ENCODE measurements around the gene PLA2G7. TPM values are rescaled to one million over a fixed set of nuclear protein-coding genes. Genes with fewer than 3 reads are reported as not detected.
A peak's percentile ranks its signal among the peaks of the same experiment; 100 is the strongest.

Gene PLA2G7
- total and polyA plus RNA-seq, 4 donors: 0.31 to 4.8 (median 1.9) TPM

DNA sequence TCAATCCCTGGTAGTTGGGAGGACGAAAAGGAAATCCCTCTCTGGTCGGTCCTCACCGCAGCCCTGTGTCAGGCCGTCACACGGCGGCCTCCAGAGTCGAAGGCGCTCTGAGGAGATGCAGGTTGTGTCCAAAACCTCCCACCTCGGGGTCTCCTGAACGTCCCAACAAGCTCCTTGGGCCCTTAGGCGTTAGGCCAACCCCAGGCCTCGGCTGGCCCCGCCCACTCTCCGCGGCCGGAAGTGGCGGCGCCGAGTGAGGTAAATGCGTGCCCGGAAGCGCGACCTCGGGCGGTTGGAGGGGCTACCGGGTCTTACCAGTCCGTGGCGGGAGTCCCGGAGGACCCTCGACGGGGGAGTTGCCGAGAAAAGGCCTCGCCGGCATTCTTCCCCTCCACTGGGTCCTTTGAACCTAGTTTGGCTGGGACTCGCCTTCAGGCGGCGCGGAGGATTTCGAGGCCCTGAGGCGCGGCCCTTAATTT is 47.5 kb downstream of the PLA2G7 start, which contains the start of gene TDRD6:
TDRD6 (plus strand) TSS at position 267 of the 479 bp plus-strand sequence. CDS start 244 bp downstream, outside the sequence.
- intact Hi-C loops (cut with DNase I): no loop called here
- ATAC-seq (ENCODE audit: low FRiP score) (no peak), DNase-seq (peak; percentile 44 to 75)
- no peak within 1 kb of the TSS for H3K4me3 ChIP-seq (ENCODE audit: low read length in 2 of 2)
- no peak within 1 kb of the TSS for H3K27ac ChIP-seq (ENCODE audit: low read depth in 1 of 2, low read length in 2 of 2)
- H3K9me3 ChIP-seq (ENCODE audit: control insufficient read depth, low read length): no peaks in the 10 kb centered on the region
- 86 to 91% methylated on average over 41 of the region's 41 CpGs for WGBS, 2 donors
- H3K27me3 ChIP-seq (ENCODE audit: control insufficient read depth in 1 of 2, insufficient read depth in 2 of 2, low read length in 1 of 2): no peaks in the 10 kb centered on the region
- H3K4me1 ChIP-seq (ENCODE audit: control insufficient read depth in 1 of 2, insufficient read depth in 2 of 2, low read length in 2 of 2): no peaks in the 10 kb centered on the region
- H3K36me3 ChIP-seq (ENCODE audit: control insufficient read depth in 1 of 2, insufficient read depth in 2 of 2, low read length in 1 of 2): no peaks in the 10 kb centered on the region

DNA sequence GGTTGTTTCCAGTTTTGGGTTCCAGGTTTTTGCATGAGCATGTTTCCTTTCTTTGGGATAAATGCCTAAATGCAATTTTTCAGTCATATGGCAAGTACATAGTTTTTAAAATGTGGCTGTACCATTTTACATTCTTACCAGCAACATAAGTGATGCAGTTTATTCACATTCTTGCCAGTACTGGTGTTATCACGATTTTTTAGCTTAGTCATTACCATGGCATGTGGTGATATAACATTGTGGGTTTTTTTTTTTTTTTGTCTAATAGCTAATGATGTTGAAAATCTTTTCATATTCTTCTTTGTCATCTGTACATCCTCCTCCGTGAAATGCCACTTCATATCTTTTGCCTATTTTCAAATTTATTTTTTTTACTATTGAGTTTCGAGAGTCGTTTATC is 50.4 kb downstream of the PLA2G7 start:
- DNase-seq (no peak), ATAC-seq (ENCODE audit: low FRiP score) (no peak)
- Histone ChIP-seq H3K9me3 (ENCODE audit: control insufficient read depth, low read length) (no peaks in the 10 kb centered on the region), H3K27ac (ENCODE audit: low read depth in 1 of 2, low read length in 2 of 2) (no peak overlapping the region), H3K27me3 (ENCODE audit: control insufficient read depth in 1 of 2, insufficient read depth in 2 of 2, low read length in 1 of 2) (no peaks in the 10 kb centered on the region), H3K4me1 (ENCODE audit: control insufficient read depth in 1 of 2, insufficient read depth in 2 of 2, low read length in 2 of 2) (no peaks in the 10 kb centered on the region), H3K4me3 (ENCODE audit: low read length in 2 of 2) (no peak overlapping the region), H3K36me3 (ENCODE audit: control insufficient read depth in 1 of 2, insufficient read depth in 2 of 2, low read length in 1 of 2) (no peaks in the 10 kb centered on the region)
- intact Hi-C loops (cut with DNase I): no loop called here
- WGBS, 2 donors: 60 to 64% methylated on average over 4 of the region's 4 CpGs

DNA sequence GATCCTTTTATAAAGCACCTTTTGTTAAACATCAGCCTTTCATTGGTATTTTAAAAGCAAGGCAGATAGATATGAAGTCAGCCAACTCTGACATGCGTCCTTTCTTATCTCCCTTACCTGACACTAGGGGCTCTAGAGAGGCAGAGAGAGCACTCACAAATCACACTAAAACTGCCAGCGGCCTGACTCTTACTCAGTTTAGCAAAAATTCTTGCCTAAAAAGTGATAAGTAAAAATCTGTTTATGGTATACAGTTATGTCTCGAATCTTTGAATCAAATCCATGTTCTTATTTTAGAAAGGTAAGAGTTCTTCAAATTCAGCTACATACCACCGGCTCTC is 57.9 kb downstream of the PLA2G7 start:
- 69 to 75% methylated on average over 4 of the region's 4 CpGs for WGBS, 2 donors
- intact Hi-C loops (cut with DNase I): no loop called here
- H3K36me3 ChIP-seq (ENCODE audit: control insufficient read depth in 1 of 2, insufficient read depth in 2 of 2, low read length in 1 of 2): peaks cover 0 to 2% of the 10 kb centered on the region in 2 donors
- H3K4me1 ChIP-seq (ENCODE audit: control insufficient read depth in 1 of 2, insufficient read depth in 2 of 2, low read length in 2 of 2): no peaks in the 10 kb centered on the region
- ATAC-seq (ENCODE audit: low FRiP score) (no peak), DNase-seq (no peak)
- H3K27ac ChIP-seq (ENCODE audit: low read depth in 1 of 2, low read length in 2 of 2): no peak overlapping the region
- H3K9me3 ChIP-seq (ENCODE audit: control insufficient read depth, low read length): no peaks in the 10 kb centered on the region
- no peaks in the 10 kb centered on the region for H3K27me3 ChIP-seq (ENCODE audit: control insufficient read depth in 1 of 2, insufficient read depth in 2 of 2, low read length in 1 of 2)
- H3K4me3 ChIP-seq (ENCODE audit: low read length in 2 of 2): no peak overlapping the region

DNA sequence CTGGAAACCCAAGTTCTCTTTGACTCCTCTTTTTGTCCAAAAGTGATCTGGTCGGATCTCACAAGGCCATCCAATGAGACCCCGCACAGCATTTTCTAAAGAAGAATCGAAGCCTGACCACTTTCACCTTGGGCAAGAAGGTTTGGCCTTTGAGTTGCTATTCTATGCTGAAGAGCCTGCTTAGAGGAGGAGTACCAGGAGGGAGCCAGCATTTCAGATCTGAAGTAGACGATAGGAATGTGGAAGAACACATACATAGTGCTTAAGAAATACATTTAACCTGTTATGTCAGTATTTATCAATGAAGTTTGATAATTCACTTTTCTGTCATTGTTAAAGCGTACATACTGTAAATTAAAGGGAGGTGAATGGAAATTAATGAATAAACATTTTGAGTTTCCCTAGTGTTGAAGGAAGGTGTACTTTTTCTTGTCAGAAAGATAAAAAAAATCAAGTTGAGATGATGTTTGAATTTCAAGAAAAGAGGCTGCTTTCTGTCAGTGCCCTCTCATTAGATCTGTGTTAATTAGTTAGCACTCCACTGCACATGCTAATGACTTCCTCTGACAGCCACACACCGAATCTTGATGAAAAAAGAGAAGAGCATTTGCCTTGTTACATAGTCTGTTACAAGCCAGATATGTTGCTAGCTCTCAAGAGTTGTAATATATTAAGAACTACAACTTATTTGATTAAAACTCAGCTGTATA is 58.4 kb downstream of the PLA2G7 start:
- intact Hi-C loops (cut with DNase I): no loop called here
- Histone ChIP-seq H3K4me1 (ENCODE audit: control insufficient read depth in 1 of 2, insufficient read depth in 2 of 2, low read length in 2 of 2) (no peaks in the 10 kb centered on the region), H3K36me3 (ENCODE audit: control insufficient read depth in 1 of 2, insufficient read depth in 2 of 2, low read length in 1 of 2) (peaks cover 0 to 5% of the 10 kb centered on the region in 2 donors), H3K9me3 (ENCODE audit: control insufficient read depth, low read length) (no peaks in the 10 kb centered on the region), H3K4me3 (ENCODE audit: low read length in 2 of 2) (no peak overlapping the region), H3K27ac (ENCODE audit: low read depth in 1 of 2, low read length in 2 of 2) (no peak overlapping the region), H3K27me3 (ENCODE audit: control insufficient read depth in 1 of 2, insufficient read depth in 2 of 2, low read length in 1 of 2) (no peaks in the 10 kb centered on the region)
- DNase-seq (no peak), ATAC-seq (ENCODE audit: low FRiP score) (no peak)
- 92 to 93% methylated on average over 6 of the region's 6 CpGs for WGBS, 2 donors

DNA sequence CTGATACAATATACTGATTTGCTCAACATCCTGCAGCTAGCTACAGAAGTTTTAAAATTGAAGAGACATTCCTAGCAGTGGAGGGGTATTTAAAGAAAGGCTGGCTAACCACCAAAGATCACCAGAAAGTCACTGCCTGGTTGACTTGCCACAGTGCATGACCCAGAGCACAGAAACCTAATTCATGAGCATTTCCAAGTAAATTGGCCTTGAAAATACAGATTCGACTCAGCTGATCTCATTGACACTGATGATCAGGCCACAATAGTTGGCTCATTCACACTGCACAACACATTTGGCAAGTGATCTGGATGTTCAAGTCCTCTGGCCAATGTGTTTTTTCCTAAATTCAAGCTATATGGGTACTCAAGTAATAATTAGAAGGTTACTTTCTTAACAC is 60.8 kb downstream of the PLA2G7 start:
- Histone ChIP-seq H3K9me3 (ENCODE audit: control insufficient read depth, low read length) (no peaks in the 10 kb centered on the region), H3K4me3 (ENCODE audit: low read length in 2 of 2) (no peak overlapping the region), H3K4me1 (ENCODE audit: control insufficient read depth in 1 of 2, insufficient read depth in 2 of 2, low read length in 2 of 2) (no peaks in the 10 kb centered on the region), H3K36me3 (ENCODE audit: control insufficient read depth in 1 of 2, insufficient read depth in 2 of 2, low read length in 1 of 2) (peaks cover 0 to 5% of the 10 kb centered on the region in 2 donors), H3K27ac (ENCODE audit: low read depth in 1 of 2, low read length in 2 of 2) (no peak overlapping the region), H3K27me3 (ENCODE audit: control insufficient read depth in 1 of 2, insufficient read depth in 2 of 2, low read length in 1 of 2) (no peaks in the 10 kb centered on the region)
- no peak for DNase-seq
- intact Hi-C loops (cut with DNase I): no loop called here
- 86 to 93% methylated on average over 1 of the region's 1 CpG for WGBS, 2 donors
- no peak for ATAC-seq (ENCODE audit: low FRiP score)

DNA sequence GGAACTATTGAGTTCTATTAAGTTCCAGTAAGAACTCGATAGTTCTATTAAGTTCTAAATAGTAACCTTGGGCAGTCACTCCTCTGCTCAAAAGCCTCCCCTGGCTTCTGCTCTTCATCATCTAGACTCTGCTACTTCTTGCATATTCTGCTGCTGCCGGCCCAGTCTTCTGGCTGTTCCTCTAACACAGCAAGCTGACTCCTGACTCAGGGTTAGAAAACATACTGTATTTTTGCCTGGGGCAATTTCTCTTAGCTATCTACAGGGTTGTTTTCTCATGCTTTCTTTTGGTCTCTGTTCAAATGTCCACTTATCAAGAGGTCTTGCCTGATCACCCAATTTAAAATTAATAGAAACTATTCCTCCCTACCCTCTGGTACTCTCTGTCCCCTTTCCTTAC is 67.8 kb downstream of the PLA2G7 start:
- 92 to 95% methylated on average over 2 of the region's 2 CpGs for WGBS, 2 donors
- DNase-seq (no peak), ATAC-seq (ENCODE audit: low FRiP score) (no peak)
- no peak overlapping the region for H3K27ac ChIP-seq (ENCODE audit: low read depth in 1 of 2, low read length in 2 of 2)
- no peak overlapping the region for H3K4me3 ChIP-seq (ENCODE audit: low read length in 2 of 2)
- no peaks in the 10 kb centered on the region for H3K9me3 ChIP-seq (ENCODE audit: control insufficient read depth, low read length)
- no peaks in the 10 kb centered on the region for H3K27me3 ChIP-seq (ENCODE audit: control insufficient read depth in 1 of 2, insufficient read depth in 2 of 2, low read length in 1 of 2)
- H3K36me3 ChIP-seq (ENCODE audit: control insufficient read depth in 1 of 2, insufficient read depth in 2 of 2, low read length in 1 of 2): peaks cover 0 to 5% of the 10 kb centered on the region in 2 donors
- intact Hi-C loops (cut with DNase I): no loop called here
- H3K4me1 ChIP-seq (ENCODE audit: control insufficient read depth in 1 of 2, insufficient read depth in 2 of 2, low read length in 2 of 2): no peaks in the 10 kb centered on the region

DNA sequence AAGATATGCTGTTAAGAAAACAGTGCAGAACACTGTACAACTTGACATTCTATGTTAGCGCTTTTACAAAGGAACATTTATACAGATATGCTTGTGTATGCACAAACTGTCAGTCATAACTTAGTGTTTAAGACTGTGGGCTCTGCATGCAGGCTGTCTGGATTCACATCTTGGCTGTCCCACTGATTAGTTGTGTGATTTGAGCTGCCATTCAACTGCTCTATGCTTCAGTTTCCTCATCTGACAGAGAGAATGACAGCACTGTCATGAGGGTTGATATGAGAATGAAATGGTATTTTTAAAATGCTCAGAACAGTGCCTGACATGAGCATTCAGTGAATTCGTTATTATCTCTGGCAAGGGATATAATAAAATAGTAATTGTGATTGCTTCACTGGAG is 73.7 kb downstream of the PLA2G7 start:
- Histone ChIP-seq H3K4me1 (ENCODE audit: control insufficient read depth in 1 of 2, insufficient read depth in 2 of 2, low read length in 2 of 2) (no peaks in the 10 kb centered on the region), H3K27me3 (ENCODE audit: control insufficient read depth in 1 of 2, insufficient read depth in 2 of 2, low read length in 1 of 2) (no peaks in the 10 kb centered on the region), H3K36me3 (ENCODE audit: control insufficient read depth in 1 of 2, insufficient read depth in 2 of 2, low read length in 1 of 2) (no peaks in the 10 kb centered on the region), H3K9me3 (ENCODE audit: control insufficient read depth, low read length) (no peaks in the 10 kb centered on the region), H3K27ac (ENCODE audit: low read depth in 1 of 2, low read length in 2 of 2) (no peak overlapping the region), H3K4me3 (ENCODE audit: low read length in 2 of 2) (no peak overlapping the region)
- DNase-seq (no peak), ATAC-seq (ENCODE audit: low FRiP score) (no peak)
- intact Hi-C loops (cut with DNase I): no loop called here
- 82 to 91% methylated on average over 2 of the region's 2 CpGs for WGBS, 2 donors

DNA sequence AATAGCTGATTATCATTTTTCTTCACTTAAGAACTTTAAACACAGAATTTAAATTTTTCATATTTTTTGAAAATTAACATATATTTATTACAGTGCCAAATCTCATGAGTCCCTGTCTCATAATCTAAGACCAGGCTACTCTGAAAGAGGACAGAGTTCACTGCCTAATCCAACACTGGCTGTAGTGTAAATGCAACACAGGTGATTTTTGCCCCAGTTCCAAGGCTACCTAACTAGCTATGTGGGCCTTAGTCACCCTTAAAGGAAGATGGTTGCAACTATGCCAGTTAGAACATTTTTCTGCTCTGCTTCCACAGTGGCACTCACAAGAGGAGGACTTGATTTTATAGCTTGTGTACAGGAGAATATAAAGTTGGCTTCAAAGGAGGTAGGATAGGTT is 77.5 kb downstream of the PLA2G7 start:
- no peak for DNase-seq
- H3K4me1 ChIP-seq (ENCODE audit: control insufficient read depth in 1 of 2, insufficient read depth in 2 of 2, low read length in 2 of 2): no peaks in the 10 kb centered on the region
- H3K36me3 ChIP-seq (ENCODE audit: control insufficient read depth in 1 of 2, insufficient read depth in 2 of 2, low read length in 1 of 2): no peaks in the 10 kb centered on the region
- intact Hi-C loops (cut with DNase I): no loop called here
- no peak overlapping the region for H3K4me3 ChIP-seq (ENCODE audit: low read length in 2 of 2)
- no peak overlapping the region for H3K27ac ChIP-seq (ENCODE audit: low read depth in 1 of 2, low read length in 2 of 2)
- no peak for ATAC-seq (ENCODE audit: low FRiP score)
- H3K9me3 ChIP-seq (ENCODE audit: control insufficient read depth, low read length): no peaks in the 10 kb centered on the region
- no peaks in the 10 kb centered on the region for H3K27me3 ChIP-seq (ENCODE audit: control insufficient read depth in 1 of 2, insufficient read depth in 2 of 2, low read length in 1 of 2)

DNA sequence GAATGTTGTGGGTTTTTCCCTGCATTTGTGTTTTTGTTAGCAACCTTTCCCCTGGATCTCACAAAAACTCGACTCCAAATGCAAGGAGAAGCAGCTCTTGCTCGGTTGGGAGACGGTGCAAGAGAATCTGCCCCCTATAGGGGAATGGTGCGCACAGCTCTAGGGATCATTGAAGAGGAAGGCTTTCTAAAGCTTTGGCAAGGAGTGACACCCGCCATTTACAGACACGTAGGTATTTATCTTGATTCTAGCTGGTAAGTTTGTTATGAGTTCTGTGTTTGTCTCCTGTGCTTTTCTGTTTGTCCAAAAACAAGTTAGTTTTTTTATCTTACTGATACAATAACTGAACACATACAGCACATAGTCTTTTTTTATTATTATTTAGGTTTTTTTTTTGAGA is 79.4 kb downstream of the PLA2G7 start:
- intact Hi-C loops (cut with DNase I): no loop called here
- DNase-seq: no peak
- 87 to 89% methylated on average over 6 of the region's 6 CpGs for WGBS, 2 donors

More for the DNA sequence above, 79.4 kb downstream of the PLA2G7 start:
- H3K27ac ChIP-seq (ENCODE audit: low read depth in 1 of 2, low read length in 2 of 2): no peak overlapping the region
- no peaks in the 10 kb centered on the region for H3K27me3 ChIP-seq (ENCODE audit: control insufficient read depth in 1 of 2, insufficient read depth in 2 of 2, low read length in 1 of 2)
- no peaks in the 10 kb centered on the region for H3K4me1 ChIP-seq (ENCODE audit: control insufficient read depth in 1 of 2, insufficient read depth in 2 of 2, low read length in 2 of 2)
- no peaks in the 10 kb centered on the region for H3K9me3 ChIP-seq (ENCODE audit: control insufficient read depth, low read length)
- ATAC-seq (ENCODE audit: low FRiP score): no peak
- H3K36me3 ChIP-seq (ENCODE audit: control insufficient read depth in 1 of 2, insufficient read depth in 2 of 2, low read length in 1 of 2): no peaks in the 10 kb centered on the region
- no peak overlapping the region for H3K4me3 ChIP-seq (ENCODE audit: low read length in 2 of 2)
